GM18511 (cell line): ENCODE measurements around the gene RTN4R.

Experiments used
- ATAC-seq: cut with Tn5 transposase; IDR thresholded peaks from one replicate; pipeline ENCODE4 v1.9.1; 2021; ENCODE audit warnings: mild to moderate bottlenecking, moderate library complexity; ENCODE audit not compliant: unreplicated experiment

The RTN4R gene

GRCh38 chr22:20218987-20219386, 49.1 kb downstream of the RTN4R start:
- no peak for ATAC-seq

GRCh38 chr22:20218326-20218872, 49.7 kb downstream of the RTN4R start:
- no peak for ATAC-seq

- no peak for ATAC-seq
Measured at GRCh38 chr22:20217563-20217962, 50.6 kb downstream of the RTN4R start.

GRCh38 chr22:20216863-20217499, 51.1 kb downstream of the RTN4R start:
- ATAC-seq = no peak

- ATAC-seq = no peak
Measured at GRCh38 chr22:20215742-20216141, 52.4 kb downstream of the RTN4R start.

- no peak for ATAC-seq
Measured at GRCh38 chr22:20214853-20215252, 53.3 kb downstream of the RTN4R start.

- ATAC-seq = no peak
Measured at GRCh38 chr22:20213833-20214708, 54.0 kb downstream of the RTN4R start.

- no peak for ATAC-seq
Measured at GRCh38 chr22:20212754-20213699, 55.1 kb downstream of the RTN4R start.

GRCh38 chr22:20211997-20212753, 55.9 kb downstream of the RTN4R start:
- ATAC-seq = no peak

- no peak for ATAC-seq
Measured at GRCh38 chr22:20211409-20211996, 56.6 kb downstream of the RTN4R start.

GRCh38 chr22:20210473-20211059, 57.6 kb downstream of the RTN4R start:
- ATAC-seq = no peak

GRCh38 chr22:20209761-20210250, 58.3 kb downstream of the RTN4R start:
- no peak for ATAC-seq

GRCh38 chr22:20208713-20209310, 59.3 kb downstream of the RTN4R start:
- no peak for ATAC-seq

GRCh38 chr22:20207277-20208025, 60.7 kb downstream of the RTN4R start:
- ATAC-seq = no peak

GRCh38 chr22:20206709-20207215, 61.4 kb downstream of the RTN4R start:
- peak; percentile 30 for ATAC-seq

- peak; percentile 75 for ATAC-seq
Measured at GRCh38 chr22:20205964-20206708, 62.0 kb downstream of the RTN4R start.

- ATAC-seq = no peak
Measured at GRCh38 chr22:20205464-20205963, 62.6 kb downstream of the RTN4R start.
